ENCODE measurements around the gene DMXL2. TPM values are rescaled to one million over a fixed set of nuclear protein-coding genes. Genes with fewer than 3 reads are reported as not detected.

Gene DMXL2
- total RNA-seq, 1 experiment from 2014 or later, result 37.3 TPM

GRCh38 chr15:51403946-51404695 is 218.4 kb downstream of the DMXL2 start:
- ATAC-seq (no peak), DNase-seq (ENCODE audit: low read depth, low spot score) (no peak)
- no TSS peak for BruUV-seq (replicated peaks)
- no peak overlapping the region for H3K27ac ChIP-seq (ENCODE audit: low read length)
- ChIA-PET CTCF (interaction anchor here (0.5 to 1.4 kb wide), 2 partner anchors 22 to 79 kb away, joined by 6 to 8 read pairs; no protein-coding TSS in a partner anchor), POLR2A (no interaction called here)
- H3K4me3 ChIP-seq (ENCODE audit: low read depth in 2 of 2, low read length in 2 of 2), result no peak overlapping the region
- H3K9me3 ChIP-seq (ENCODE audit: control insufficient read depth, insufficient read depth, low read depth, low read length), result no peaks in the 10 kb centered on the region
- in situ Hi-C loops (cut with HindIII; ENCODE audit: low pct_unique_long_range_greater_than_20kb, low sequenced_read_pairs), result no loop called here
- H3K36me3 ChIP-seq (ENCODE audit: control insufficient read depth, insufficient read depth, low read length), result no peaks in the 10 kb centered on the region
- H3K4me1 ChIP-seq (ENCODE audit: control insufficient read depth, insufficient read depth, low read length), result no peaks in the 10 kb centered on the region
- H3K27me3 ChIP-seq (ENCODE audit: control insufficient read depth, insufficient read depth, low read length), result peaks cover 4% of the 10 kb centered on the region; the same call in 1 of the 2 replicates
- intact Hi-C loops (cut with micrococcal nuclease; ENCODE audit: unreplicated experiment), result loop anchor here (2.0 to 5.0 kb wide), 2 partner anchors 122 to 241 kb away; no protein-coding TSS in a partner anchor
- TF ChIP-seq CTCF (IDR thresholded peaks at IDR 0.05) (no peak), REST (IDR thresholded peaks at IDR 0.05; ENCODE audit: insufficient read depth in 1 of 2, low read depth in 2 of 2, low read length in 1 of 2) (no peak), SIN3A (IDR thresholded peaks at IDR 0.05; ENCODE audit: borderline replicate concordance, insufficient read depth, low read depth, low read length) (no peak), TCF7L2 (IDR thresholded peaks at IDR 0.05; ENCODE audit: low read depth, low read length) (no peak), POLR2AphosphoS5 (IDR thresholded peaks at IDR 0.05; ENCODE audit: low read depth, low read length) (no peak)

- Histone ChIP-seq H3K27me3 (ENCODE audit: control insufficient read depth, insufficient read depth, low read length) (peaks cover 5% of the 10 kb centered on the region), H3K4me3 (ENCODE audit: low read depth in 2 of 2, low read length in 2 of 2) (no peak overlapping the region), H3K27ac (ENCODE audit: low read length) (no peak overlapping the region), H3K9me3 (ENCODE audit: control insufficient read depth, insufficient read depth, low read depth, low read length) (no peaks in the 10 kb centered on the region), H3K4me1 (ENCODE audit: control insufficient read depth, insufficient read depth, low read length) (no peaks in the 10 kb centered on the region), H3K36me3 (ENCODE audit: control insufficient read depth, insufficient read depth, low read length) (no peaks in the 10 kb centered on the region)
- no TSS peak for BruUV-seq (replicated peaks)
- peak; percentile 69; the same call in 1 of the 2 replicates for ATAC-seq
- intact Hi-C loops (cut with micrococcal nuclease; ENCODE audit: unreplicated experiment) (loop anchor here (2.0 to 5.0 kb wide), 2 partner anchors 121 to 240 kb away; no protein-coding TSS in a partner anchor), in situ Hi-C loops (cut with HindIII; ENCODE audit: low pct_unique_long_range_greater_than_20kb, low sequenced_read_pairs) (no loop called here)
- CTCF ChIA-PET, result interaction anchor here (0.5 to 1.4 kb wide), 2 partner anchors 21 to 78 kb away, joined by 6 to 8 read pairs; no protein-coding TSS in a partner anchor
- TF ChIP-seq CTCF (IDR thresholded peaks at IDR 0.05) (peak; percentile 73), REST (IDR thresholded peaks at IDR 0.05; ENCODE audit: insufficient read depth in 1 of 2, low read depth in 2 of 2, low read length in 1 of 2) (no peak)
- POLR2A ChIA-PET, result no interaction called here
- DNase-seq (ENCODE audit: low read depth, low spot score), result no peak
These were observed 219.3 kb downstream of the DMXL2 start for GRCh38 chr15:51403072-51403878.

All from Panc1 (cell line).